Omental fat pad (tissue), 4 donors: ENCODE data around the gene CCM2L. TPM values are rescaled to one million over a fixed set of nuclear protein-coding genes. Genes with fewer than 3 reads are reported as not detected.

Experiments
- ATAC-seq: fragments of 150-250 bp; one replicate; pipeline ENCODE4 v1.9.1; 2016; ENCODE audit warnings: mild to moderate bottlenecking, moderate library complexity; ENCODE audit not compliant: low FRiP score
- DNase-seq: peaks from one replicate; pipeline ENCODE4 v3.0.0-alpha.2; 2019; ENCODE audit warnings: low spot score
- total RNA-seq, 4 donors: library from RNA; depleted of rRNA; stranded (reverse); fragments of >200 nt; gene quantifications; one replicate each; pipeline ENCODE4 v1.1.0, GENCODE V29; 2016
- TF ChIP-seq, protein P1 (sequence below), 3 donors: fragments of 450-650 bp; IDR thresholded peaks; one replicate each; pipeline ENCODE4 v1.5.1; 2016 to 2017; ENCODE audit warnings: antibody characterized with exemption in 3 of 3, mild to moderate bottlenecking in 3 of 3, moderate library complexity in 2 of 3

Gene CCM2L
- 10 to 100 TPM in 1 of 4 donors, 1 to 10 TPM in 3; 2.4 to 41.6 (median 6.7) TPM for total RNA-seq

DNA sequence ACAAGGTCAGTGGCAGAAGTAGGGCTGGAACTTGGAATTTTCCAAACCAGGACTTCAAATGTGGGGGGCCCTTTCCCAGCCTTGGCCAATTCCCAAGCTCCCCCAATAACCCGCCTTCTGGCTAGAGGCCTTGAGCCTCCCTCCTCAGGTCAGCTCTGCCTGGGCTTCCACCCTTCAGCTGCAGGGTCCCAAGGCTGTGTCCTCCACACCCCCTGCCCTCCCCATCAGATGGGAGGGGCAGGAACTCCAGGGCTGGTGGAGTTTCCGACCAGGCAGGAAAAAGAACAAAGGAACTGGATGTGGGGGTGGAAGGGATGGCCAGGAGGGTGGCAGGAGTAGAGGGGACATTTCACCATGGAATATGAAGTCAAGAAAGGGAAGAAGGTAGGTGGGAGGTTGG, at the start of gene CCM2L:
TSS of gene CCM2L (plus strand) at position 338 of the 400 bp plus-strand sequence. CDS start at position 355, 17 bp downstream.
- no peak for ATAC-seq
- TF ChIP-seq, protein P1, sequence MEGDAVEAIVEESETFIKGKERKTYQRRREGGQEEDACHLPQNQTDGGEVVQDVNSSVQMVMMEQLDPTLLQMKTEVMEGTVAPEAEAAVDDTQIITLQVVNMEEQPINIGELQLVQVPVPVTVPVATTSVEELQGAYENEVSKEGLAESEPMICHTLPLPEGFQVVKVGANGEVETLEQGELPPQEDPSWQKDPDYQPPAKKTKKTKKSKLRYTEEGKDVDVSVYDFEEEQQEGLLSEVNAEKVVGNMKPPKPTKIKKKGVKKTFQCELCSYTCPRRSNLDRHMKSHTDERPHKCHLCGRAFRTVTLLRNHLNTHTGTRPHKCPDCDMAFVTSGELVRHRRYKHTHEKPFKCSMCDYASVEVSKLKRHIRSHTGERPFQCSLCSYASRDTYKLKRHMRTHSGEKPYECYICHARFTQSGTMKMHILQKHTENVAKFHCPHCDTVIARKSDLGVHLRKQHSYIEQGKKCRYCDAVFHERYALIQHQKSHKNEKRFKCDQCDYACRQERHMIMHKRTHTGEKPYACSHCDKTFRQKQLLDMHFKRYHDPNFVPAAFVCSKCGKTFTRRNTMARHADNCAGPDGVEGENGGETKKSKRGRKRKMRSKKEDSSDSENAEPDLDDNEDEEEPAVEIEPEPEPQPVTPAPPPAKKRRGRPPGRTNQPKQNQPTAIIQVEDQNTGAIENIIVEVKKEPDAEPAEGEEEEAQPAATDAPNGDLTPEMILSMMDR (IDR thresholded peaks at IDR 0.05), result no peak

DNA sequence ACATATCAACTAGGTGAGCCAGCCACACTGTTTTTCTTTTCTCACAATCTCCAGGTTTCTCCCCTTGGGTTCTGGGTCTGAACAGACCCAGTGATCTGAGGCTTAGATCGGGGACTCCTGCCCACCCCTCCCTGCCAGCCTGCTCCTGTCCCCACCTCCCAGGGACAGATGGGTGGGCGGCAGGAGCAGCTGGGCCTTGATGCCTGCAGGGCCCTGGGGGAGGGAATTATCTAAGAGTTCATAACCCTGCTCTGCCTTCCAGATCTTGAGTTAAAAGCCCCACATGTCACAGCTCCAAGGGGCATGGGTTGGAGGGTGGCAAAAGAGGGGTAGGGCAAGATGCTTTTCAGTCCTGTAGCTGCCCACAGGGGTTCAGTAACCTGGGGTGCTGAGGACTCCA, 47.5 kb upstream of the CCM2L start:
- no peak for DNase-seq
- TF ChIP-seq, protein P1 (IDR thresholded peaks at IDR 0.05), result no peak
- no peak for ATAC-seq

More for the DNA sequence above, at the start of gene CCM2L:
- DNase-seq, result no peak

DNA sequence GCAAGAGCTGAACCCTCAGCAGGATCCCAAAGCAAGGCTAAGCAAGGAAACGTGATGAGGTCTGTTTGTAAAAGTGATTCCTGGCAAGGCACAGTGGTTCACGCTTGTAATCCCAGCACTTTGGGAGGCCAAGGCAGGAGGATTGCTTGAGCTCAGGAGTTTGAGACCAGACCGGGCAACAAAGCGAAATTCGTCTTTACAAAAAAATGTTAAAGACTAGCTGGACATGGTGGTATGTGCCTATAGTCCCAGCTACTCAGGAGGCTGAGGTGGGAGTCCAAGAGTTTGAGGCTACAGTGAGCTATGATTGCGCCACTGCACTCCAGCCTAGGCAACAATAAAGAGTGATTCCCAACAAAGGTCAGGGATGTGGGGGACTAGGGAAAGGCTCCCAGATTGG, 46.3 kb upstream of the CCM2L start:
- ATAC-seq (no peak), DNase-seq (no peak)
- TF ChIP-seq, protein P1 (IDR thresholded peaks at IDR 0.05), result no peak

DNA sequence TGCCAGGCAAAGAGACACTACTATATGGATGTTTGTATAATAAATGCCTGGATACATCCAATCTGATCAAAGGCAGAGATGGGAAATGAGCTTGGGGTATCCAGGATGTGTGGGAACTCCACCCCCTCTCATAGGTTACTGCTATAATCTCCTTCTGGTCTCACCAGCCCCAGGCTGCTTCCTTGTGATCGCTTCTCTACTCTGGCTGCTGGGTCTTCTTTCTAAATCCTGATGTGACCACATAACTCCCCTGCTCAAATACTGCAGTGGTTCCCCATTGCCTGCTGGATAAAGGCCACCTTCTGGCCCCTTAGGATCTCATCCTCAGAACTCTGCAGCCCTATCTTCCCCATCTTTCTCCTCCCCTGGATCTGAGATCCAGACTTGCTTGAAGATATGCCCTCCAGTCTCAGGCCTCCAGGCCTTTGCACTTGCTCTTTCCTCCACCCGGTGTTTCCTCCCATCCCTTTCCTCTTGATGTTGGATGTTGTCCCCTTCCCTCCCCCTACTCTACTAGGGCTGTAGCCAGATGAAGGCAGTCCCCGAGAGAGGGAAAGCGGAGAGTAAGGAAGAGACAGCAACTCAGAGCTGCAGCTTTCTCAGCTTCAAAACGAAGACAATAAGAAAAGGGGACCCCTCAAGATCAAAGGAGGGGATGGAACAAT, 43.1 kb upstream of the CCM2L start:
- TF ChIP-seq, protein P1 (IDR thresholded peaks at IDR 0.05), result no peak
- no peak for ATAC-seq
- DNase-seq, result no peak

DNA sequence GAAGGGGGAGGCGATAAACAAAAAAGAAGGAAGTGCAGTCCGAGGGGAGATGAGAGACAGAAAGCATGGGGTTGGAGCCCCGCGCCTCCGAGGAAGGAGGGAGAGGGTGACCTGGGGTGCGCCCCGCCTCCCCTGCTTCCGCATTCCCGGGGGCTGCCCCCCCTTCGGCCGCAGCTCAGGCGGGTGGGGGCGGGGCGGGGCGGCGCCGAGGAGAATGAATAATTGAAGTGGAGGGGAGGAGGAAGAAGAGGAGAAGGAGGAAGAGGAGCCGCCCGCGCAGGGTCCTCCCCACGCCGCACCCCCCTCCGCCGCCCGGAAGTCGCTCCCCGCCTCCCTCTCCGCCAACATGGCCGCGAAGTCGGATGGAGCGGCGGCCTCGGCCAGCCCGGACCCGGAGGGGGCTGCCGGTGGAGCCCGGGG, 42.4 kb upstream of the CCM2L start, which contains the start of gene XKR7:
TSS of gene XKR7 (plus strand) at position 322 of the 420 bp plus-strand sequence. CDS start at position 347, 25 bp downstream.
- TF ChIP-seq, protein P1 (IDR thresholded peaks at IDR 0.05), result no peak
- DNase-seq, result no peak
- no peak for ATAC-seq

DNA sequence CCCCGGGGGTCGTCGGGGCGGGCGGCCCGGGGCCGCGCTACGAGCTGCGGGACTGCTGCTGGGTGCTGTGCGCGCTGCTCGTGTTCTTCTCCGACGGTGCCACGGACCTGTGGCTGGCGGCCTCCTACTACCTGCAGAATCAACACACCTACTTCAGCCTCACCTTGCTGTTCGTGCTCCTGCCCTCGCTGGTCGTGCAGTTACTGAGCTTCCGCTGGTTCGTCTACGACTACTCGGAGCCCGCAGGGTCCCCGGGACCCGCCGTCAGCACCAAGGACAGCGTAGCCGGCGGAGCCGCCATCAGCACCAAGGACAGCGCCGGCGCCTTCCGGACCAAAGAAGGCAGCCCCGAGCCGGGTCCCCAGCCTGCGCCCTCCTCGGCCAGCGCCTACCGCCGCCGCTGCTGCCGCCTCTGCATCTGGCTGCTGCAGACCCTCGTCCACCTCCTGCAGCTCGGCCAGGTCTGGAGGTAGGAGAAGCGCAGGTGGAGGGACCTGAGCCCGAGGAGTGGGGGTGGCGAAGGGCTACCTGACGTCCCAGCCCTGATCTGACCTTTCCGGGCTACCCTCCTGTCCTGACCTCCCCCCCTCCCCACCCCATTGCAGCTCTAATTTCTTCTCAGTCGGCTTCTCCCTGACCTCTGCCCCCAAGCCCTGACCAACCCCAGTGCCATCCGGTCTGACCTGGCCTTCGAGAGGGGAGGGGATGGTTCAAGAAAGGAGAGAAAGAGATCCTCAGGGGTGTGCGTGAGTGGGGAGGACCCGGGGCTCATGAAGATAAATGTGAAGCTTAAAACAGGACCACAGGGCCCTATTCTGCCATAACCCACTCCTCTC, 41.7 kb upstream of the CCM2L start:
- TF ChIP-seq, protein P1 (IDR thresholded peaks at IDR 0.05), result no peak
- DNase-seq (peak; percentile 35), ATAC-seq (peak; percentile 55)
